Measurements from ENCODE around the gene PCDHAC1.

Gene PCDHAC1

DNA sequence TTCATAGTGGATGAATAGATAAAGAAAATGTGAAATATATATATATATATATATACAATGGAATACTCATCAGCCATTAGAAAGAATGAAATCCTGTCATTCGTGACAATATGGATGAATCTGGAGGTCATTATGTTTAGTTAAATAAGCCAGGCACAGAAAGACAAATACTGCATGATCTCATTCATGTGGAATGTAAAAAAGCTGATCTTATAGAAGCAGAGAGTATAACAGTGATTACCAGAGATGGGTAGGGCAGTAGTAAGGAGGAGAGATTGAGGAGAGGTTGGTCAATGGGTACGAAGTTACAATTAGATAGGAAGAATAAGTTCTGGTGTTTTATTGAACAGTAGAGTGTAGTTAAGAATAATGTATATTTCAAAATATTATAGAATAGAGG, 20.5 kb downstream of the PCDHAC1 start:
- H3K27ac Mint-ChIP-seq, result no peak overlapping the region
- H3K27me3 Mint-ChIP-seq, result peaks cover 6% of the 10 kb centered on the region
- no peak overlapping the region for H3K4me3 Mint-ChIP-seq
- peaks cover 20% of the 10 kb centered on the region for H3K9me3 Mint-ChIP-seq
- H3K4me1 Mint-ChIP-seq (ENCODE audit: low read depth), result no peaks in the 10 kb centered on the region
- no peaks in the 10 kb centered on the region for H3K36me3 Mint-ChIP-seq (ENCODE audit: low read depth)

DNA sequence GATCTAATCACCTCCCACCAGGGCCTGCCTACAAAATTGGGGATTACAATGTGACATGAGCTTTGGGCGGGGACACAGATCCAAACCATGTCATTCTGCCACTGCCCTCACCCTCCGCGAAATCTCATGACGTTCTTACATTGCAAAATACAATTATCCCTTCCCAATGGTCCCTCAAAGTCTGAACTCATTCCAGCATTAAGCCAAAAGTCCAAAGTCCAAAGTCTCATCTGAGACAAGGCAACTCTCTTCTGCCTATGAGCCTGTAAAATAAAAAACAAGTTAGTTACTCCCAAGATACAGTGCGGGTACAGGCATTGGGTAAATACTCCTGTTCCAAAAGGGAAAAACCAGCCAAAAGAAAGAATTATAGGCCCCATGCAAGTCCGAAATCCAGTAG, 25.5 kb downstream of the PCDHAC1 start:
- Mint-ChIP-seq H3K27ac (no peak overlapping the region), H3K4me3 (no peak overlapping the region), H3K4me1 (ENCODE audit: low read depth) (no peaks in the 10 kb centered on the region), H3K27me3 (no peaks in the 10 kb centered on the region), H3K9me3 (peaks cover 8% of the 10 kb centered on the region), H3K36me3 (ENCODE audit: low read depth) (no peaks in the 10 kb centered on the region)

DNA sequence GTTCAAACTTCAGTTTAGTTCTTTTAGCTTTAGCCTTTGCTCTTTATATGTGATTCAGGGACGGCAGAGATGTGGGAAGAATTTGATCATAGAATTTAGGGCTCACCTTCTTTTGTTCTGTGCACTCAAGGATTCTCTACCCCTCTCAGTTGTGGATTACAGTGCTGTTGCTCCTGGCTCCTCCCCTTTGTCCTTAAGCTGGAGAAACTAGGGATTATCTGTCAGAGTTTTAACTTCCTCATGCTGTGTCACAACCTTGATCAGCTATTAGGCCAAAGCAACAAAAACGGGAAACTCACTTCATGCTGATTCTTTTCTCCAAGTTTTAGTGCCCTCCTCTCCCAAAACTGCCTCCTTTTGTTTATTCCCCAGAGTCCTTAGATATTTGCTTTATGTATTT, 27.1 kb downstream of the PCDHAC1 start:
- Mint-ChIP-seq H3K9me3 (peaks cover 7% of the 10 kb centered on the region), H3K27ac (no peak overlapping the region), H3K27me3 (no peaks in the 10 kb centered on the region), H3K36me3 (ENCODE audit: low read depth) (no peaks in the 10 kb centered on the region), H3K4me1 (ENCODE audit: low read depth) (no peaks in the 10 kb centered on the region), H3K4me3 (no peak overlapping the region)

DNA sequence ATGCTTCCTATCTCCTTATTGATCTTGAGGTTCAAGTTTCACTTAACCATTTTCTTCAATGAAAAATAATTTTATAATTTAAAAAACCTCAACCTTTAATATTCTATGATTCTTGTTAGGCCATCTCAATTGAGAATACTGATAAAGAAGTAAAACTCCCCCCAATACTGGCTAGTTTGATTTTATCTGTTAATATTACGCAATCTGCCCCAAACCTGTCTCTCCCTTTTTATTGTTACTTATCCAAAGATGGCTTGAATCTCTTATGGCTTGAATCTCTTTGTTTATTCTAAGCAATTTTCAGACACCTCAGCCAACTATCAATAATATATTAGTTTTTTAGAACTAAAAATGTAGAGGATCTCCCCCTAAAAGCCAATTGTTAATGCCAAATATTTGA, 36.1 kb downstream of the PCDHAC1 start:
- H3K36me3 Mint-ChIP-seq (ENCODE audit: low read depth), result no peaks in the 10 kb centered on the region
- no peaks in the 10 kb centered on the region for H3K4me1 Mint-ChIP-seq (ENCODE audit: low read depth)
- no peak overlapping the region for H3K4me3 Mint-ChIP-seq
- H3K27ac Mint-ChIP-seq, result no peak overlapping the region
- H3K9me3 Mint-ChIP-seq, result no peaks in the 10 kb centered on the region
- peaks cover 39% of the 10 kb centered on the region for H3K27me3 Mint-ChIP-seq

DNA sequence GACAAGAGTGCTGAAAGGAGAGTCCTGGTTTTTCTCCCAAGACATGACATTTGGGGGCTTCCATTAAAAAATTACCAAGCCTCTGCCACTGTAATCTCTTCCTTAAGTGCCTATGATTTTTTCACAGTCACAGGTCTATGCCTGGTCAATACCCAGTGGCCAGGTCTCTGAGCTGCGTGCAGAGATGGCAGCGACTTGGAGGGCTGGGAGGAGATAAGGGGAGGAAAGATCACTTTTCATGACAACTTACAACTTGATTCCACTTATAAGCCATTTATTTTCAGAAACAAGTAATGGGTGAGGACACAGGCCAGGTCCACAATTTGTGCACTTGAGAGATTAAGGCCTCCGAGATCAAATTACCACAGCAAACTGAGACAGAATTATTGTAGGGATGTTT, 38.3 kb downstream of the PCDHAC1 start:
- H3K36me3 Mint-ChIP-seq (ENCODE audit: low read depth), result no peaks in the 10 kb centered on the region
- H3K9me3 Mint-ChIP-seq, result no peaks in the 10 kb centered on the region
- H3K4me3 Mint-ChIP-seq, result no peak overlapping the region
- peaks cover 53% of the 10 kb centered on the region for H3K27me3 Mint-ChIP-seq
- H3K4me1 Mint-ChIP-seq (ENCODE audit: low read depth), result no peaks in the 10 kb centered on the region
- H3K27ac Mint-ChIP-seq, result no peak overlapping the region

DNA sequence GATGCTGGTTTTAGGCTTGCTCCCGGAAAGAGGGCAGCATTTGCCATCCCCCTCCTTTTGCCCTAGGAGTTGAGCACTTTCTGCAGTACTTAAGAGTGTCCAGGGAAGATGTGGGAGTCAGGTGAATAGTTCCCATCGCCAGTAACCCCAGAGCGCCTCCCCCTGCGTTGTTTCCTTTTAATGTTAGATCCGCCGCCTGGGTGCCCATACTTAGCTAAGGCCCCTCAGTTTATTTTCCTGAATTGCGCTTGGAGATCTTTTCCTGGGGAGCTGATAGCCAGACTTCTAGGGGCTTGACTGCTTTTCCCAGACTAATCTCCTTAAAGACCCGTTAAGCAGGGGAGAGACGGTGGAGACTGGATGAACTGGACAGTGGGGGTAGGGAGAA, 39.8 kb downstream of the PCDHAC1 start:
- H3K9me3 Mint-ChIP-seq, result no peaks in the 10 kb centered on the region
- H3K36me3 Mint-ChIP-seq (ENCODE audit: low read depth), result no peaks in the 10 kb centered on the region

DNA sequence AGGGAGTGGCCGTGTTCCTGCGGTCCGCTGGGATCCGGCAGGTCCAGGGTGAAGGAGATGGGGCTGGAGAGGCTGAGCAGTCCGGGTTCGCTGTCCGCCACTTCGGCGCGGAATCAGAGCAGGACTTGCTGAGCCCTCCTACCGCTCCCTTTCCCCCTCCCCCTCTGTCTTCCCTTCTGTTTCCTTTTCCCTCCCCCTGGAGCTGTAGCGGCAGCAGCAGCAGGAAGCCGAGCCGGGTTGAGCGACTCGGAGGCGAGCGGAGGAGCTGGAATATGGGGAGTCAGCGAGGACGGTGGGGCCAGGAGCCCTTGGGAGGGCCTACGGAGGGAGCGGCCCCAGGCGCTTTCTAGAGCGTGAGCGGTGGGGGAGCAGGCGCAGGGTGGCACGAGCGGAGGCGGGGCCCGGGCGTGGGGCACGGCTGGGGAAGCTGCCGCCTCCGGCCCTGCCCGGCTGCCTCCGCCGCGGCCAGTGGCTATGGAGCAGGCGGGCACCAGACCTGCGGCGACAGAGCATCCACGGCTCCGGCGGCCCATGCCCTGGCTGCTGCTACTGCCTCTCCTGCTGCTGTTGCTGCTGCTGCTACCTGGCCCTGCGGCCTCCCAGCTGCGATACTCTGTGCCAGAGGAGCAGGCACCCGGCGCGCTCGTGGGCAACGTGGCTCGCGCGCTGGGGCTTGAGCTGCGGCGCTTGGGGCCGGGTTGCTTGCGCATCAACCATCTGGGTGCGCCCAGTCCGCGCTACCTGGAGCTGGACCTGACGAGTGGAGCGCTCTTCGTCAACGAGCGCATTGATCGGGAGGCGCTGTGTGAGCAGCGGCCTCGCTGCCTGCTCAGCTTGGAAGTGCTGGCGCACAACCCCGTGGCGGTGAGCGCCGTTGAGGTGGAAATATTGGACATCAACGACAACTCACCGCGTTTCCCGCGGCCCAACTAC, 40.5 kb downstream of the PCDHAC1 start, which contains the start of gene PCDHAC2:
TSS of gene PCDHAC2 (plus strand) at position 184 of the 933 bp plus-strand sequence. CDS start at position 475, 291 bp downstream.
- Mint-ChIP-seq H3K9me3 (no peaks in the 10 kb centered on the region), H3K27me3 (peaks cover 53% of the 10 kb centered on the region), H3K4me1 (ENCODE audit: low read depth) (no peaks in the 10 kb centered on the region), H3K27ac (no peak within 1 kb of the TSS), H3K36me3 (ENCODE audit: low read depth) (no peaks in the 10 kb centered on the region), H3K4me3 (no peak within 1 kb of the TSS)

More for the DNA sequence above, 39.8 kb downstream of the PCDHAC1 start:
- Mint-ChIP-seq H3K4me1 (ENCODE audit: low read depth) (no peaks in the 10 kb centered on the region), H3K27me3 (peaks cover 53% of the 10 kb centered on the region), H3K27ac (no peak overlapping the region), H3K4me3 (no peak overlapping the region)

DNA sequence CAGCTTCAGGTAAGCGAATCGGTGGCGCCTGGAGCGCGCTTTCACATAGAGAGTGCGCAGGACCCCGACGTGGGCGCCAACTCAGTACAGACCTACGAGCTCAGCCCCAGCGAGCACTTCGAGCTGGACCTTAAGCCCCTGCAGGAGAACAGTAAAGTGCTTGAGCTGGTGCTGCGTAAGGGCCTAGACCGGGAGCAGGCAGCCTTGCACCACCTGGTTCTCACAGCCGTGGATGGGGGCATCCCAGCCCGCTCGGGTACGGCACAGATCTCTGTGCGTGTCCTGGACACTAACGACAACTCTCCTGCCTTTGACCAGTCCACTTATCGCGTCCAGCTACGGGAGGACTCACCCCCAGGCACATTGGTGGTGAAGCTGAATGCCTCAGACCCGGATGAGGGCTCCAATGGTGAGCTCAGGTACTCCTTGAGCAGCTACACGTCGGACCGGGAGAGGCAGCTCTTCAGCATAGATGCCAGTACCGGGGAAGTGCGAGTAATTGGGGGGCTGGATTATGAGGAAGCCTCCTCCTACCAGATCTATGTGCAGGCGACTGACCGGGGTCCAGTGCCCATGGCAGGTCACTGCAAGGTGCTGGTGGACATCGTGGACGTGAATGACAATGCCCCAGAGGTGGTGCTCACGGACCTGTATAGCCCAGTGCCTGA, 41.3 kb downstream of the PCDHAC1 start:
- Mint-ChIP-seq H3K4me3 (no peak overlapping the region), H3K27me3 (peaks cover 51% of the 10 kb centered on the region), H3K27ac (no peak overlapping the region), H3K4me1 (ENCODE audit: low read depth) (no peaks in the 10 kb centered on the region), H3K36me3 (ENCODE audit: low read depth) (no peaks in the 10 kb centered on the region), H3K9me3 (no peaks in the 10 kb centered on the region)

DNA sequence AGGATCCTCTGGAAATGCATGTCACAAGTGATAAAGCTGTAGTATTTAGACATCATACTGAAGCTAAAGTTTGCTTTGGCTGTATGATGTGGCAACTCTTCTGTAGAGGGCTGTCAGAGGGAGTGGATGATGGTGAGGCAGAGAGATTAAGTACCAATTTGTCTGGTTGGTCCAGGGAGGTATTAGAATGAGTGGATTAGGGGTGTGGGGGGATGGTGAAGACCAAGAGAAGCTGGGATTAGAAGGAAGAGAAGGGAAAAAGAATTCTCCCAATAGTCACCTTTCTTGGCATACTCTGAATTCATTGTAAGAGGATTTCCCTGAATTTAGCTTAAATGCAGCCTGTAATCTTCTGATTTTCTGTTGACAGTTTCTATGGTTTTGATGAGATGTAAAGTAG, 43.8 kb downstream of the PCDHAC1 start:
- Mint-ChIP-seq H3K4me3 (no peak overlapping the region), H3K27ac (no peak overlapping the region), H3K9me3 (peaks cover under 1% of the 10 kb centered on the region), H3K36me3 (ENCODE audit: low read depth) (no peaks in the 10 kb centered on the region), H3K4me1 (ENCODE audit: low read depth) (no peaks in the 10 kb centered on the region), H3K27me3 (peaks cover 37% of the 10 kb centered on the region)

DNA sequence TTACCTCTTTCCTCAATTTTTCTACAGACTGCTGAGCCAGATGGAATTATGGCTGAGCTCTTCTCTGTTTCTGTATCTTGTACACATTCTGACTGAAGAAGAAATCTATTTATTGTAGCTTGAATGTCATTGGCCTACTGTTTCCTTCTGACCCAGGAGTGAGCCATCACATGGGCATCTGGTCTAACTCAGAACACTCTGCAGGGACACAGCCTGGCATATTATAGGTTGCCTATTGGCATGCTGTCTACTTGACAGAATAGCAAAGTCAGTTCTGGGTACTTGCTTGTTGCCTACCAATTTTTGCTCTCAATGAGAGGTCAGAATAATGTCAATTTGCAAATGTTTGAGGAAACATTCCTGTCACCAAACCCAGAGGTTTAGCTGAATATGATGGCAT, 47.5 kb downstream of the PCDHAC1 start:
- H3K27ac Mint-ChIP-seq, result no peak overlapping the region

DNA sequence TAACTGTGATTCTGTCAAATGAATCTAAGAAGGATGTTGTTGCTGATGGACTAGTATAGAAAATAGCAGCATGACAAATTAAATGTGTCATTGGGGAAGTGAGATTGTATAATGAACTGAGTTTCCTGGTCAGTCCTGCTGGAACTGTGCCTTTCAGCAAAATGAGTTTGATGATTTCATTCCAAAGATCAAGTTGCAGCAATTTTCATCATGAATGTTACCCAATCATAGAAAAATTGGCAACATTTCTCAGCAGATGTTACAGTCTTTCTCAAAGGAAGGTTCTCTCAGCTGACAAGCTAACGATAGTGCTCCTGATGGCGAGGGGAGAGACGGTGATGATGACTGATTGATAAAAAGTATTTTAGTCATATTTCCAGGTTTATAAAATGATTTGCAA, 50.9 kb downstream of the PCDHAC1 start:
- H3K4me1 Mint-ChIP-seq (ENCODE audit: low read depth), result no peaks in the 10 kb centered on the region
- no peak overlapping the region for H3K27ac Mint-ChIP-seq
- peaks cover 21% of the 10 kb centered on the region for H3K27me3 Mint-ChIP-seq
- H3K4me3 Mint-ChIP-seq, result no peak overlapping the region
- no peaks in the 10 kb centered on the region for H3K36me3 Mint-ChIP-seq (ENCODE audit: low read depth)
- H3K9me3 Mint-ChIP-seq, result peaks cover 5% of the 10 kb centered on the region

More for the DNA sequence above, 47.5 kb downstream of the PCDHAC1 start:
- H3K36me3 Mint-ChIP-seq (ENCODE audit: low read depth), result no peaks in the 10 kb centered on the region
- H3K27me3 Mint-ChIP-seq, result peaks cover 17% of the 10 kb centered on the region
- no peaks in the 10 kb centered on the region for H3K4me1 Mint-ChIP-seq (ENCODE audit: low read depth)
- H3K9me3 Mint-ChIP-seq, result peaks cover 5% of the 10 kb centered on the region
- H3K4me3 Mint-ChIP-seq, result no peak overlapping the region

DNA sequence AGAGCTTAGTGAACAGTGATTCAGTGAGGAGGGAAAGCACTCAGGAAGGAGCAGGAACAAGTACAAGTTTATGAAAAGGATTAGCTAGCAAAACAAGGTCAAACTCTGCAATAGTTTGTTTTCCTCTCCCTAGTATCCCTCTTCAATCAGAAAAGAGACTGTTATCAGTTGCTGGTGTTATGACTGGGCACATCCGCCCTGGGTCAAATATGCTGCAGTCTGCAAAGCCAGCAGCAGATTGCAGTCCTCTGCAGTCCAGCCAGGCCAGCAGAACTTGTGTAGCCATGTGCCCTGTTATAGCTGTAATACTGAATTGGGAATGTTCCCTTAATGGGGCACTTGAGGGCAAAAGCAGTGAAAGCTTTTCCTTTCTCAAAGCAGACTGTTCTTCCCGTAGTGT, 52.2 kb downstream of the PCDHAC1 start:
- peaks cover 8% of the 10 kb centered on the region for H3K9me3 Mint-ChIP-seq
- no peak overlapping the region for H3K4me3 Mint-ChIP-seq
- H3K27ac Mint-ChIP-seq, result no peak overlapping the region
- no peaks in the 10 kb centered on the region for H3K4me1 Mint-ChIP-seq (ENCODE audit: low read depth)
- H3K27me3 Mint-ChIP-seq, result peaks cover 21% of the 10 kb centered on the region
- no peaks in the 10 kb centered on the region for H3K36me3 Mint-ChIP-seq (ENCODE audit: low read depth)

DNA sequence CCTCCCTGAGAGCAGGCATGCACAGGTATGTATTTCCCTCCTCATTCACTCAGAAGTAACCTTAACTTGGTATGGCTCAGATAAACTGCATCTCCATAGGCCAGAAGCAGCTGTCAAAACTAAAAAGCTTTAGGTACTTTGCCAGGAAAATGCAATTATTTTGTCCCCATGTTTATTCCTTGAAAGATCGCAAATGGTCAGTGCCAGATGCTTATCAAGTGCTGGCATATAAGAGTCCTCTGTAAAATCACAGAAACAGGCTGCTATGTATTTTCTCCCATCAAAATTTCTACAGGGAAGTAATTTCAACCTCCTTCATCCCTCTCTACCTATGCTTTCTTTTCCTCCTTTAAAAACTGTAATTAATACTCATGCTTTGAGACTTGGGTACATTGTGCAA, 52.9 kb downstream of the PCDHAC1 start:
- H3K27ac Mint-ChIP-seq, result no peak overlapping the region
- H3K4me1 Mint-ChIP-seq (ENCODE audit: low read depth), result no peaks in the 10 kb centered on the region
- no peaks in the 10 kb centered on the region for H3K36me3 Mint-ChIP-seq (ENCODE audit: low read depth)
- peaks cover 16% of the 10 kb centered on the region for H3K27me3 Mint-ChIP-seq
- H3K4me3 Mint-ChIP-seq, result no peak overlapping the region
- H3K9me3 Mint-ChIP-seq, result peaks cover 8% of the 10 kb centered on the region

Measured in stimulated activated naive CD8-positive, alpha-beta T cell treated with anti-CD3 and anti-CD28 coated beads, Interleukin-15, Interleukin-2, amounts not matched to agents 100 ng/mL and 50 ng/mL, for 24 hours (primary cell).